PC-3 (cell line): Measurements from ENCODE around the gene MECR.
A peak's percentile ranks its signal among the peaks of the same experiment; 100 is the strongest.

Experiments
- EZH2 ChIP-seq: fragments of 300-600 bp; sonication (generic); IDR thresholded peaks from one replicate; pipeline ENCODE4 v1.6.1; 2017; ENCODE audit warnings: antibody characterized with exemption, mild to moderate bottlenecking, low read length; ENCODE audit not compliant: unreplicated experiment
- EZH2phosphoT487 ChIP-seq: fragments of 300-600 bp; sonication (generic); IDR thresholded peaks from 2 replicates; pipeline ENCODE4 v1.6.1; 2018; ENCODE audit warnings: mild to moderate bottlenecking, antibody characterized with exemption, low read length, borderline replicate concordance
- TF ChIP-seq, protein P1 (sequence below): fragments of 300-600 bp; sonication (generic); conservative IDR thresholded peaks from 2 replicates; pipeline ENCODE4 v1.5.1; 2017; ENCODE audit warnings: antibody characterized with exemption, low read depth, mild to moderate bottlenecking, low read length

DNA sequence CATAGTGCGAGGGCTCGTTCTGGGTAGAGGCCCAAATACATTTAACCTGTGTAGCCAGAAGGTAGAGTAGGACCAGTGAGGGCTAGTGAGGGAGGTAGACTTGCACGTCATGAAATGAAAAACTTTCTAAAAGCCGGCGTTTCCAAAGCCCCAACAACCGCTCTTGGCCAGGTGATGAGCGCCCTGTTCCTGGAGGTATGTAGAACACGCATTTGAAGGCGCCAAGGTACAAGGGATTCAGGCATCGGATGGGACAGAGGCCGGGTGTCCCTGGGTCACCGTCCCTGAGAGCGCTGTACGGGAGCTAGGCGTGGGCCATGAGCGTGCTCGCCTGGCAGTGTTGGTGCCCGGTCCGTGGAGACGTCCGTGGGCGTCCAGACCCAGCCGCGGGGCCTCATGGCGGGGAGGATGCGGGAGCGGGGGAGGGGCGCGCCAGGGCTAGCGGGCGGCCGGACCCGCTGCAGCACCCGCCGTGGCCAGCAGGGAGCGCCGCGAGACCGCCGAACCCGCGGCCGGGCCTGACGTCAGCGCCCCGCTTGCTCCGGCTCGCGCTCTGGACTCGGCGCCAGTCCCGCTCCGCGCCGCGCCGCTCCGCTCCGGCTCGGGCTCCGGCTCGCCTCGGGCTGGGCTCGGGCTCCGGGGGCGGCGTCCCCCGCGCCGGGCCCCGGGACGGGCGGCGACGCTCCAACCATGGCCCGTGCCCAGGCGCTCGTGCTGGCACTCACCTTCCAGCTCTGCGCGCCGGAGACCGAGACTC is 5.4 kb upstream of the MECR start, which contains the start of gene PTPRU:
- TF ChIP-seq, protein P1, sequence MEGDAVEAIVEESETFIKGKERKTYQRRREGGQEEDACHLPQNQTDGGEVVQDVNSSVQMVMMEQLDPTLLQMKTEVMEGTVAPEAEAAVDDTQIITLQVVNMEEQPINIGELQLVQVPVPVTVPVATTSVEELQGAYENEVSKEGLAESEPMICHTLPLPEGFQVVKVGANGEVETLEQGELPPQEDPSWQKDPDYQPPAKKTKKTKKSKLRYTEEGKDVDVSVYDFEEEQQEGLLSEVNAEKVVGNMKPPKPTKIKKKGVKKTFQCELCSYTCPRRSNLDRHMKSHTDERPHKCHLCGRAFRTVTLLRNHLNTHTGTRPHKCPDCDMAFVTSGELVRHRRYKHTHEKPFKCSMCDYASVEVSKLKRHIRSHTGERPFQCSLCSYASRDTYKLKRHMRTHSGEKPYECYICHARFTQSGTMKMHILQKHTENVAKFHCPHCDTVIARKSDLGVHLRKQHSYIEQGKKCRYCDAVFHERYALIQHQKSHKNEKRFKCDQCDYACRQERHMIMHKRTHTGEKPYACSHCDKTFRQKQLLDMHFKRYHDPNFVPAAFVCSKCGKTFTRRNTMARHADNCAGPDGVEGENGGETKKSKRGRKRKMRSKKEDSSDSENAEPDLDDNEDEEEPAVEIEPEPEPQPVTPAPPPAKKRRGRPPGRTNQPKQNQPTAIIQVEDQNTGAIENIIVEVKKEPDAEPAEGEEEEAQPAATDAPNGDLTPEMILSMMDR: peak; percentile 56
- TF ChIP-seq EZH2 (no peak), EZH2phosphoT487 (no peak)
